HG02870 (cell line): ENCODE data around the gene TUBB8B.
"Not testable (repeated sequence)": the region's sequence is repeated elsewhere in the genome, so short reads cannot be mapped to it uniquely, and the experiment has no call there.

ENCODE experiments used
- ATAC-seq: cut with Tn5 transposase; IDR thresholded peaks from one replicate; pipeline ENCODE4 v1.9.1; 2021; ENCODE audit warnings: mild to moderate bottlenecking, moderate library complexity; ENCODE audit not compliant: unreplicated experiment

Gene TUBB8B

GRCh38 chr18:13177-13576 lies 36.2 kb downstream of the TUBB8B start:
- not testable (repeated sequence) for ATAC-seq

- not testable (repeated sequence) for ATAC-seq
Measured at GRCh38 chr18:12773-13172, 36.6 kb downstream of the TUBB8B start.

GRCh38 chr18:11383-12274 lies 37.8 kb downstream of the TUBB8B start:
- ATAC-seq = not testable (repeated sequence)

- not testable (repeated sequence) for ATAC-seq
Measured at GRCh38 chr18:10624-11184, 38.7 kb downstream of the TUBB8B start.

- not testable (repeated sequence) for ATAC-seq
Measured at GRCh38 chr18:9937-10336, 39.5 kb downstream of the TUBB8B start.
